Measurements from ENCODE around the gene DNAH6.

The DNAH6 gene

DNA sequence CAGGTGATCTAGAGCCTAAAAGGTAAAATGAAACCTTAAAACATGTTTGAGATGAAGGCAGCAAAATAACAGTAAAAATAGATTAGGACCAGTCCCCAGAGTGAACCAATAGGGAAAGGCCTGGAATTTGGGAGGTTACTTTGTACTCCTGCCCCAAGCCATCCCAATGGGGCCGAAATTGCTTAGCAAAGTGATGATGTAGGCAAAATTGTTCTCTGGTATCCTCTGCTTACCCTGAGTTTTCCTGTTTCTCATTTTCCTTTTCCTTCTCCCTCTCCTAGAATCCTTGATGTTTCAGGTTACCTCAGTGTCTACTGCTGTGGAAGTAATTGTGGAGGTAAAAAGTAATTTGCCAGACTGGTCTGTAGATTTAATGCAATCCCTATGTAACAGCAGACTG is 271.7 kb downstream of the DNAH6 start:
- no peak for DNase-seq (ENCODE audit: insufficient read length, low spot score)
- TF ChIP-seq, protein P1, sequence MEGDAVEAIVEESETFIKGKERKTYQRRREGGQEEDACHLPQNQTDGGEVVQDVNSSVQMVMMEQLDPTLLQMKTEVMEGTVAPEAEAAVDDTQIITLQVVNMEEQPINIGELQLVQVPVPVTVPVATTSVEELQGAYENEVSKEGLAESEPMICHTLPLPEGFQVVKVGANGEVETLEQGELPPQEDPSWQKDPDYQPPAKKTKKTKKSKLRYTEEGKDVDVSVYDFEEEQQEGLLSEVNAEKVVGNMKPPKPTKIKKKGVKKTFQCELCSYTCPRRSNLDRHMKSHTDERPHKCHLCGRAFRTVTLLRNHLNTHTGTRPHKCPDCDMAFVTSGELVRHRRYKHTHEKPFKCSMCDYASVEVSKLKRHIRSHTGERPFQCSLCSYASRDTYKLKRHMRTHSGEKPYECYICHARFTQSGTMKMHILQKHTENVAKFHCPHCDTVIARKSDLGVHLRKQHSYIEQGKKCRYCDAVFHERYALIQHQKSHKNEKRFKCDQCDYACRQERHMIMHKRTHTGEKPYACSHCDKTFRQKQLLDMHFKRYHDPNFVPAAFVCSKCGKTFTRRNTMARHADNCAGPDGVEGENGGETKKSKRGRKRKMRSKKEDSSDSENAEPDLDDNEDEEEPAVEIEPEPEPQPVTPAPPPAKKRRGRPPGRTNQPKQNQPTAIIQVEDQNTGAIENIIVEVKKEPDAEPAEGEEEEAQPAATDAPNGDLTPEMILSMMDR (IDR thresholded peaks at IDR 0.05; ENCODE audit: insufficient read depth, missing control alignments): no peak
- FAIRE-seq: no peak

DNA sequence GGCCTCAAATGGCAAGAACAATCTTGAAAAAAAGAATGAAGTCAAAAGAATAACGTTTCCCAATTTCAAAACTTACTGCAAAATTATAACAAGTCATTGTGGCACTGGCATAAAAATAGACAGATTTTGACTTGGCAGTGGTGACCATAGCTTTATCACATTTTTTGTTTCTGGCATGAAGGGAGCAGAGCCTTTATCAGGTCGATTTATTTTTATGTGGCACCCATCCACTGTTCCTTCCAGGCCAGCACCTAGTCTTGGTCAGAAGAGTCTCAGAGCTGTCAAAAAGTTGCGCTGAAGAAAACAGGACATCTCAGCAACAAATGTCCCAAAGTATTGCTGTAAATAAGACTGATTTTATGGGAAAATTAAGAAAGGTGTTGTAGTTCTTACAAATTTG is 272.2 kb downstream of the DNAH6 start:
- TF ChIP-seq, protein P1 (IDR thresholded peaks at IDR 0.05; ENCODE audit: insufficient read depth, missing control alignments): no peak
- DNase-seq (ENCODE audit: insufficient read length, low spot score): no peak
- no peak for FAIRE-seq

DNA sequence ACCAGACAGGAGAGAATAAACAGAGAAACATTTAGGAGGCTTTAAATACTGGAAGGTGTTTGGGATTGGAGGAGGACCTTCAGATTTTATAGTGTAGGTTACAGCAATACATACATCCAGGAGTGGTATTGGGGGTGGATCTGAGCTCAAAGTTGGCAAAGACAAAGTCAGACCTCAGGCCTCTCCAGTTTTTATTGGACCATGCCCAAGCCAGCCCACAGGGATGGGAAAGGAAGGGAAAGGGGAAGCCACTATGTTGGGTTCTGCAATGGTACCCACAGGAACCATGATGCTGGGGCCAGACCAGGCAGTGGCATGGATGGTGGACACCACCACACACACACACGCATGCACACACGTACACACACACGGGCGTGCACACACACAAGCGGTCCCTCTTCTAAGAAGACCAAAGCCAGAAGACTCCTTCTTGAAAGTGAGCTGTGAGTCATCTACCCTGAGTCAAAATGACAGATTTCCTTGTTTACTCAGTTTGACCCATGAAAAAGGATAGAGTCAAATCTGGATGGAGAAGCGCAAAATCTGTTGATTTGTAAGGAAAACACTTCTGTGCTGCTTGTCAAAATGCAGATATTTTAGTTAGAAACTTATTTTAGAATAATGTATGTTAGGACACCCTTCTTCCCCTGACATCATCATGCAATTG is 276.7 kb downstream of the DNAH6 start:
- FAIRE-seq (no peak), DNase-seq (ENCODE audit: insufficient read length, low spot score) (no peak)
- TF ChIP-seq, protein P1 (IDR thresholded peaks at IDR 0.05; ENCODE audit: insufficient read depth, missing control alignments): no peak

- no peak for DNase-seq (ENCODE audit: insufficient read length, low spot score)
- TF ChIP-seq, protein P1 (IDR thresholded peaks at IDR 0.05; ENCODE audit: insufficient read depth, missing control alignments): no peak
- no peak for FAIRE-seq
These were observed 277.3 kb downstream of the DNAH6 start for GRCh38 chr2:84793641-84794040.

DNA sequence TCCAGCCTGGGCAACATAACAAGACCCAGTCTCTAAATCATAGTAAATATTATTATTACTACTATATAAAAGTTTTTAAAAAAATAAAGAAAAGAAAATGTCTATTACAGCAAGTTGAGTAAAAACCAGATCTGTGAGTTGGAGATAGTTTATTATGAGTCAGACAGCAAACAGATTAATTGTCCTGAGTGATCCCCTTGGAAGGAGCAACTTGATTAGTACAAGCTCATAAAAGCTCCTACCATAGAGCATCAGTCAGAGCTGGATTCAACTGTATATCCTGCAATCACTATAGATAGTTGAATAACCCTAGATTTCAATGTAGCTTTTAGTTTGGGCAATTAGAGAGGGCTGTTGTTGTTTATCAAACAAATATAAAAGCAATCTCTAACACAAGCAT is 280.5 kb downstream of the DNAH6 start:
- TF ChIP-seq, protein P1 (IDR thresholded peaks at IDR 0.05; ENCODE audit: insufficient read depth, missing control alignments): no peak
- DNase-seq (ENCODE audit: insufficient read length, low spot score) (no peak), FAIRE-seq (no peak)

DNA sequence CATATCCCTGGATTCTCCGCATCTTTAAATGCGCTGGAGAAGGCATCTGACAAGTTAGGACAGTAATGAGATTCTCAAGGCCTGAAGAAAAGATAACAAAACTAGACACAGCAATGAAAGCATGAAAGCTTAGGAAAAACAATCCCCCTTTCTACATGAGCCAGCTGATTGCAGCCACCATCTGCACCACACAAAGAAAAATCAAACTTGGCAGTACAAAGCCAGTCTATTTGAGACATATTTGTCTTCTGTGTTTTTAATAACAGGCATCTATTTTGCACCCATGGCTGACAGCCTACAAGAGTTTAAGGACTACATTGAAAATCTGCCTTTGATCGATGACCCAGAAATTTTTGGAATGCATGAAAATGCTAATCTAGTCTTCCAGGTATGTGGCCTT is 281.0 kb downstream of the DNAH6 start:
- no peak for FAIRE-seq
- TF ChIP-seq, protein P1 (IDR thresholded peaks at IDR 0.05; ENCODE audit: insufficient read depth, missing control alignments): no peak

GRCh38 chr2:84799772-84800171 is 283.5 kb downstream of the DNAH6 start:
- DNase-seq (ENCODE audit: insufficient read length, low spot score) (no peak), FAIRE-seq (no peak)
- TF ChIP-seq, protein P1 (IDR thresholded peaks at IDR 0.05; ENCODE audit: insufficient read depth, missing control alignments): no peak

More for the DNA sequence above, 281.0 kb downstream of the DNAH6 start:
- DNase-seq (ENCODE audit: insufficient read length, low spot score): no peak
